Effector memory CD8-positive, alpha-beta T cell (primary cell): Measurements from ENCODE around the gene TMEM151A.

ENCODE experiments used
- ATAC-seq: fragments of 150-1000 bp; cut with Tn5 transposase; replicated peaks from 2 replicates; pipeline ENCODE4 v1.10.0; 2021; ENCODE audit warnings: mild to moderate bottlenecking, moderate library complexity
- DNase-seq, 3 experiments: peaks; one replicate each; pipeline ENCODE4 v3.0.0; 2021
- H3K27ac Mint-ChIP-seq, 2 donors: one replicate each; pipeline ENCODE4 v1.8.0; 2022; ENCODE audit warnings: mild to moderate bottlenecking in 2 of 2, mixed read lengths in 2 of 2, moderate library complexity in 2 of 2
- H3K27me3 Mint-ChIP-seq, 2 donors: one replicate each; pipeline ENCODE4 v1.8.0; 2022; ENCODE audit warnings: mixed read lengths in 2 of 2
- H3K36me3 Mint-ChIP-seq: one replicate; pipeline ENCODE4 v1.8.0; 2022; ENCODE audit warnings: mild to moderate bottlenecking, moderate library complexity, mixed read lengths; ENCODE audit not compliant: insufficient read depth
- H3K4me1 Mint-ChIP-seq, 2 donors: one replicate each; pipeline ENCODE4 v1.8.0; 2022; ENCODE audit warnings: low read depth in 2 of 2, mixed read lengths in 2 of 2
- H3K4me3 Mint-ChIP-seq, 2 donors: one replicate each; pipeline ENCODE4 v1.8.0; 2022; ENCODE audit warnings: mild to moderate bottlenecking in 2 of 2, mixed read lengths in 2 of 2, moderate library complexity in 2 of 2
- H3K9me3 Mint-ChIP-seq, 2 donors: one replicate each; pipeline ENCODE4 v1.8.0; 2022; ENCODE audit warnings: mixed read lengths in 2 of 2

Gene TMEM151A

GRCh38 chr11:66339162-66339675 lies 47.5 kb downstream of the TMEM151A start:
- DNase-seq (no peak), ATAC-seq (no peak)
- Mint-ChIP-seq H3K4me3 (no peak overlapping the region), H3K27ac (peak overlapping the region in 1 of 2 donors; percentile 27), H3K4me1 (peaks cover 38 to 43% of the 10 kb centered on the region in 2 donors), H3K27me3 (no peaks in the 10 kb centered on the region), H3K36me3 (peaks cover 46% of the 10 kb centered on the region), H3K9me3 (no peaks in the 10 kb centered on the region)

- no peaks in the 10 kb centered on the region for H3K9me3 Mint-ChIP-seq
- no peak for DNase-seq
- ATAC-seq: no peak
- no peak overlapping the region for H3K27ac Mint-ChIP-seq
- H3K4me3 Mint-ChIP-seq: no peak overlapping the region
- H3K36me3 Mint-ChIP-seq: peaks cover 52% of the 10 kb centered on the region
- H3K4me1 Mint-ChIP-seq: peaks cover 44 to 49% of the 10 kb centered on the region in 2 donors
- no peaks in the 10 kb centered on the region for H3K27me3 Mint-ChIP-seq
Measured at GRCh38 chr11:66339686-66340483, 48.2 kb downstream of the TMEM151A start.

- Mint-ChIP-seq H3K4me3 (no peak overlapping the region), H3K4me1 (peaks cover 47 to 49% of the 10 kb centered on the region in 2 donors), H3K36me3 (peaks cover 62% of the 10 kb centered on the region), H3K27me3 (no peaks in the 10 kb centered on the region), H3K9me3 (no peaks in the 10 kb centered on the region), H3K27ac (peak overlapping the region in 1 of 2 donors; percentile 66)
- ATAC-seq: no peak
- no peak for DNase-seq
Measured at GRCh38 chr11:66340596-66341501, 49.2 kb downstream of the TMEM151A start.

- peaks cover 41 to 43% of the 10 kb centered on the region in 2 donors for H3K4me1 Mint-ChIP-seq
- no peaks in the 10 kb centered on the region for H3K9me3 Mint-ChIP-seq
- DNase-seq (no peak), ATAC-seq (no peak)
- H3K36me3 Mint-ChIP-seq: peaks cover 62% of the 10 kb centered on the region
- no peak overlapping the region for H3K4me3 Mint-ChIP-seq
- H3K27ac Mint-ChIP-seq: peak overlapping the region in 1 of 2 donors; percentile 66
- H3K27me3 Mint-ChIP-seq: no peaks in the 10 kb centered on the region
Measured at GRCh38 chr11:66341502-66342126, 49.9 kb downstream of the TMEM151A start.

GRCh38 chr11:66343176-66343575 lies 51.5 kb downstream of the TMEM151A start:
- ATAC-seq: no peak
- Mint-ChIP-seq H3K36me3 (peaks cover 67% of the 10 kb centered on the region), H3K9me3 (no peaks in the 10 kb centered on the region), H3K27ac (peak overlapping the region in 1 of 2 donors; percentile 27), H3K27me3 (no peaks in the 10 kb centered on the region), H3K4me3 (peak overlapping the region; percentile 96 to 99), H3K4me1 (peaks cover 36% of the 10 kb centered on the region in 2 donors)
- no peak for DNase-seq

- DNase-seq (peak; percentile 93 to 96 (median 95)), ATAC-seq (peak; percentile 85)
- Mint-ChIP-seq H3K4me3 (peak within 1 kb of the TSS; percentile 96 to 99), H3K27ac (peak within 1 kb of the TSS; percentile 98 to 100), H3K36me3 (peaks cover 65% of the 10 kb centered on the region), H3K9me3 (no peaks in the 10 kb centered on the region), H3K4me1 (peaks cover 34 to 36% of the 10 kb centered on the region in 2 donors), H3K27me3 (no peaks in the 10 kb centered on the region)
Measured at GRCh38 chr11:66344550-66345315, 53.0 kb downstream of the TMEM151A start, which contains the start of gene BRMS1. TSS of gene BRMS1 (minus strand) at chr11:66345104. CDS start at chr11:66342234, 2,870 bp downstream.

- DNase-seq: no peak
- H3K36me3 Mint-ChIP-seq: peaks cover 62% of the 10 kb centered on the region
- peak overlapping the region; percentile 98 to 100 for H3K27ac Mint-ChIP-seq
- H3K4me3 Mint-ChIP-seq: peak overlapping the region; percentile 96 to 99
- H3K9me3 Mint-ChIP-seq: no peaks in the 10 kb centered on the region
- H3K27me3 Mint-ChIP-seq: no peaks in the 10 kb centered on the region
- ATAC-seq: peak; percentile 14
- H3K4me1 Mint-ChIP-seq: peaks cover 34 to 36% of the 10 kb centered on the region in 2 donors
Measured at GRCh38 chr11:66345316-66345649, 53.6 kb downstream of the TMEM151A start.
